Measurements from ENCODE around the gene FITM1. TPM values are rescaled to one million over a fixed set of nuclear protein-coding genes. Genes with fewer than 3 reads are reported as not detected.

The FITM1 gene
- total RNA-seq (2014; rRNA removed; shearing (Covaris generic); ENCODE audit: low replicate concordance), result not detected in 2 replicates

GRCh38 chr14:24130380-24130716 lies at the start of gene FITM1:
Gene FITM1 (plus strand): TSS chr14:24130659. CDS start chr14:24131564, 905 bp downstream.
- DNase-seq (ENCODE audit: low read depth), result no peak
- in situ Hi-C loops (cut with HindIII; ENCODE audit: low pct_unique_long_range_greater_than_20kb, low sequenced_read_pairs), result no loop called here

- peak; percentile 77 for DNase-seq (ENCODE audit: low read depth)
- in situ Hi-C loops (cut with HindIII; ENCODE audit: low pct_unique_long_range_greater_than_20kb, low sequenced_read_pairs), result no loop called here
These were observed 49.3 kb upstream of the FITM1 start for GRCh38 chr14:24080888-24081738.

GRCh38 chr14:24081739-24082211 lies 48.7 kb upstream of the FITM1 start:
- in situ Hi-C loops (cut with HindIII; ENCODE audit: low pct_unique_long_range_greater_than_20kb, low sequenced_read_pairs), result no loop called here
- DNase-seq (ENCODE audit: low read depth), result peak; percentile 7

- in situ Hi-C loops (cut with HindIII; ENCODE audit: low pct_unique_long_range_greater_than_20kb, low sequenced_read_pairs), result no loop called here
- no peak for DNase-seq (ENCODE audit: low read depth)
These were observed 47.9 kb upstream of the FITM1 start for GRCh38 chr14:24082411-24083080.

GRCh38 chr14:24083462-24083861 lies 47.0 kb upstream of the FITM1 start:
- in situ Hi-C loops (cut with HindIII; ENCODE audit: low pct_unique_long_range_greater_than_20kb, low sequenced_read_pairs), result no loop called here
- DNase-seq (ENCODE audit: low read depth), result no peak

- in situ Hi-C loops (cut with HindIII; ENCODE audit: low pct_unique_long_range_greater_than_20kb, low sequenced_read_pairs), result no loop called here
- no peak for DNase-seq (ENCODE audit: low read depth)
These were observed 46.0 kb upstream of the FITM1 start for GRCh38 chr14:24084440-24084839.

GRCh38 chr14:24085215-24085614 lies 45.2 kb upstream of the FITM1 start:
- no peak for DNase-seq (ENCODE audit: low read depth)
- in situ Hi-C loops (cut with HindIII; ENCODE audit: low pct_unique_long_range_greater_than_20kb, low sequenced_read_pairs), result no loop called here

GRCh38 chr14:24086193-24086955 lies 44.1 kb upstream of the FITM1 start:
- no peak for DNase-seq (ENCODE audit: low read depth)
- in situ Hi-C loops (cut with HindIII; ENCODE audit: low pct_unique_long_range_greater_than_20kb, low sequenced_read_pairs), result no loop called here

- no peak for DNase-seq (ENCODE audit: low read depth)
- in situ Hi-C loops (cut with HindIII; ENCODE audit: low pct_unique_long_range_greater_than_20kb, low sequenced_read_pairs), result no loop called here
These were observed 43.5 kb upstream of the FITM1 start for GRCh38 chr14:24087004-24087403.

GRCh38 chr14:24088095-24088494 lies 42.4 kb upstream of the FITM1 start:
- no peak for DNase-seq (ENCODE audit: low read depth)
- in situ Hi-C loops (cut with HindIII; ENCODE audit: low pct_unique_long_range_greater_than_20kb, low sequenced_read_pairs), result no loop called here

- in situ Hi-C loops (cut with HindIII; ENCODE audit: low pct_unique_long_range_greater_than_20kb, low sequenced_read_pairs), result no loop called here
- DNase-seq (ENCODE audit: low read depth), result no peak
These were observed 40.6 kb upstream of the FITM1 start for GRCh38 chr14:24089890-24090289.

GRCh38 chr14:24092110-24092504 lies 38.4 kb upstream of the FITM1 start:
- DNase-seq (ENCODE audit: low read depth), result no peak
- in situ Hi-C loops (cut with HindIII; ENCODE audit: low pct_unique_long_range_greater_than_20kb, low sequenced_read_pairs), result no loop called here

- in situ Hi-C loops (cut with HindIII; ENCODE audit: low pct_unique_long_range_greater_than_20kb, low sequenced_read_pairs), result no loop called here
- no peak for DNase-seq (ENCODE audit: low read depth)
These were observed 37.8 kb upstream of the FITM1 start for GRCh38 chr14:24092505-24093206.

- DNase-seq (ENCODE audit: low read depth), result no peak
- in situ Hi-C loops (cut with HindIII; ENCODE audit: low pct_unique_long_range_greater_than_20kb, low sequenced_read_pairs), result no loop called here
These were observed 37.1 kb upstream of the FITM1 start for GRCh38 chr14:24093207-24093900.

- in situ Hi-C loops (cut with HindIII; ENCODE audit: low pct_unique_long_range_greater_than_20kb, low sequenced_read_pairs), result no loop called here
- peak; percentile 89 for DNase-seq (ENCODE audit: low read depth)
These were observed 36.3 kb upstream of the FITM1 start, which contains the start of gene PCK2 for GRCh38 chr14:24093901-24094840. Gene PCK2 (plus strand): TSS chr14:24094311. CDS start chr14:24094406, 95 bp downstream.

- no peak for DNase-seq (ENCODE audit: low read depth)
- in situ Hi-C loops (cut with HindIII; ENCODE audit: low pct_unique_long_range_greater_than_20kb, low sequenced_read_pairs), result no loop called here
These were observed 35.6 kb upstream of the FITM1 start for GRCh38 chr14:24094841-24095270.

All from Caki2 (cell line).